Gastrocnemius medialis (tissue), 4 donors: ENCODE data around the gene SPEF2. TPM values are rescaled to one million over a fixed set of nuclear protein-coding genes. Genes with fewer than 3 reads are reported as not detected.

Source experiments
- ATAC-seq, 2 donors: fragments of 150-250 bp; one replicate each; pipeline ENCODE4 v1.9.1; 2016
- DNase-seq, 2 donors: peaks; one replicate each; pipeline ENCODE4 v3.0.0-alpha.2; 2019
- H3K27ac ChIP-seq, 4 donors: fragments of 200-600 bp; sonication (generic); 1 replicate in 1 of 4; 2 replicates in 3 of 4; pipeline ENCODE4 v1.5.1; 2016 to 2018; ENCODE audit warnings: mild to moderate bottlenecking in 2 of 4, moderate library complexity in 1 of 4
- H3K27me3 ChIP-seq, 3 donors: fragments of 200-600 bp; sonication (generic) in 2 of 3; 1 replicate in 1 of 3; 2 replicates in 2 of 3; pipeline versions ENCODE4 v1.5.1 to v1.6.0; 2016 to 2019; ENCODE audit warnings: mild to moderate bottlenecking in 1 of 3, moderate library complexity in 1 of 3
- H3K36me3 ChIP-seq, 2 donors: fragments of 200-600 bp; sonication (generic) in 1 of 2; one replicate each; pipeline ENCODE4 v1.5.1; 2017 to 2018
- H3K4me1 ChIP-seq, 2 donors: fragments of 200-600 bp; sonication (generic) in 1 of 2; one replicate each; pipeline ENCODE4 v1.5.1; 2016 to 2017; ENCODE audit warnings: mild to moderate bottlenecking in 2 of 2
- H3K4me3 ChIP-seq, 4 donors: fragments of 200-600 bp; sonication (generic) in 3 of 4; 1 replicate in 1 of 4; 2 replicates in 3 of 4; pipeline ENCODE4 v1.5.1; 2016 to 2019; ENCODE audit warnings: mild to moderate bottlenecking in 2 of 4
- H3K9me3 ChIP-seq, 3 donors: fragments of 200-600 bp; sonication (generic) in 2 of 3; 1 replicate in 1 of 3; 2 replicates in 2 of 3; pipeline ENCODE4 v1.5.1; 2016 to 2019
- POLR2A ChIP-seq, 2 donors: fragments of 450-650 bp; IDR thresholded peaks; one replicate each; pipeline ENCODE4 v1.6.1; 2017; ENCODE audit warnings: antibody characterized with exemption in 2 of 2, mild to moderate bottlenecking in 2 of 2, moderate library complexity in 2 of 2
- in situ Hi-C, 4 donors: fragments of 200-750 bp; cut with MboI; loops; one replicate each; pipeline versions ENCODE4 v1.15.0 to v1.8.0; 2017; ENCODE audit warnings: low sequenced_read_pairs in 4 of 4
- intact Hi-C: fragments of 100-400 bp; cut with DNase I; formaldehyde crosslinking; loops from one replicate; pipeline ENCODE4 v1.15.1; 2023; ENCODE audit warnings: low total_unique reads
- total RNA-seq, 4 donors: library from RNA; depleted of rRNA; stranded (reverse); fragments of >200 nt; gene quantifications; one replicate each; pipeline versions ENCODE4 v1.1.0 to v1.2.3, GENCODE V29; 2016
- TF ChIP-seq, protein P1 (sequence below), 5 experiments: fragments of 450-650 bp in 3 of 5; fragments of 200-600 bp in 2 of 5; sonication (generic) in 2 of 5; IDR thresholded peaks in 4 of 5; conservative IDR thresholded peaks in 1 of 5; 1 replicate in 4 of 5; 2 replicates in 1 of 5; pipeline ENCODE4 v1.5.1; 2016 to 2019; ENCODE audit warnings: antibody characterized with exemption in 5 of 5, mild to moderate bottlenecking in 3 of 5, moderate library complexity in 3 of 5

Gene SPEF2
- total RNA-seq, 4 donors from 2014 or later: 0.11 to 0.46 TPM; not detected in 2

DNA sequence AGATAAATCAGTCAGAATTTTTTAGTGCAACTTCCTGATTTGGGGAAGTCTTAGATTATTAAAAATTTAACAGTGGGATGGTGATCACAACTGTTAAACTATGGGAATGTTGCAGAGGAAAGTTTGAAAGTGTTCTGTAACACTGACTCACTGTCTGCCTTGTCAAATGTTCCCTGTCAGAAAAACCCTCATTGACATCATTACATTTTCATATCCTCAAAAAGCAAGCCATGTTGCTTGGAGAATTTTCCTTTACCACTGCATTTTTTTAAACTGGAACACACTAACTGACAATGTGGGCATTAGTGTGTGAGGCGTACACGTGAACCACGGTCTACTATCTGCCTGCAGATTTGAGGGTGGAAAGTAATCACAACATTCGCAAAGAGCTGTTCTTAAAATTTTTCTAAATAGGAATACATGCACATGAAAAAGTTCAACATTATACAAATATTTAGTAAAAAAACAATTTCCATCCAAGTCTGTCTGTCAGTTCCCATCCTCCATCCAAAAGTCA lies 210.5 kb downstream of the SPEF2 start:
- Histone ChIP-seq H3K4me1 (no peaks in the 10 kb centered on the region), H3K4me3 (no peak overlapping the region), H3K27me3 (no peaks in the 10 kb centered on the region), H3K36me3 (no peaks in the 10 kb centered on the region), H3K9me3 (no peaks in the 10 kb centered on the region), H3K27ac (no peak overlapping the region)
- TF ChIP-seq POLR2A (IDR thresholded peaks at IDR 0.05): no peak
- TF ChIP-seq, protein P1, sequence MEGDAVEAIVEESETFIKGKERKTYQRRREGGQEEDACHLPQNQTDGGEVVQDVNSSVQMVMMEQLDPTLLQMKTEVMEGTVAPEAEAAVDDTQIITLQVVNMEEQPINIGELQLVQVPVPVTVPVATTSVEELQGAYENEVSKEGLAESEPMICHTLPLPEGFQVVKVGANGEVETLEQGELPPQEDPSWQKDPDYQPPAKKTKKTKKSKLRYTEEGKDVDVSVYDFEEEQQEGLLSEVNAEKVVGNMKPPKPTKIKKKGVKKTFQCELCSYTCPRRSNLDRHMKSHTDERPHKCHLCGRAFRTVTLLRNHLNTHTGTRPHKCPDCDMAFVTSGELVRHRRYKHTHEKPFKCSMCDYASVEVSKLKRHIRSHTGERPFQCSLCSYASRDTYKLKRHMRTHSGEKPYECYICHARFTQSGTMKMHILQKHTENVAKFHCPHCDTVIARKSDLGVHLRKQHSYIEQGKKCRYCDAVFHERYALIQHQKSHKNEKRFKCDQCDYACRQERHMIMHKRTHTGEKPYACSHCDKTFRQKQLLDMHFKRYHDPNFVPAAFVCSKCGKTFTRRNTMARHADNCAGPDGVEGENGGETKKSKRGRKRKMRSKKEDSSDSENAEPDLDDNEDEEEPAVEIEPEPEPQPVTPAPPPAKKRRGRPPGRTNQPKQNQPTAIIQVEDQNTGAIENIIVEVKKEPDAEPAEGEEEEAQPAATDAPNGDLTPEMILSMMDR (IDR thresholded peaks at IDR 0.05 in 4 of 5, conservative IDR thresholded peaks at IDR 0.05 in 1 of 5): no peak
- DNase-seq (no peak), ATAC-seq (no peak)
- intact Hi-C loops: no loop called here
- in situ Hi-C loops: no loop called here

DNA sequence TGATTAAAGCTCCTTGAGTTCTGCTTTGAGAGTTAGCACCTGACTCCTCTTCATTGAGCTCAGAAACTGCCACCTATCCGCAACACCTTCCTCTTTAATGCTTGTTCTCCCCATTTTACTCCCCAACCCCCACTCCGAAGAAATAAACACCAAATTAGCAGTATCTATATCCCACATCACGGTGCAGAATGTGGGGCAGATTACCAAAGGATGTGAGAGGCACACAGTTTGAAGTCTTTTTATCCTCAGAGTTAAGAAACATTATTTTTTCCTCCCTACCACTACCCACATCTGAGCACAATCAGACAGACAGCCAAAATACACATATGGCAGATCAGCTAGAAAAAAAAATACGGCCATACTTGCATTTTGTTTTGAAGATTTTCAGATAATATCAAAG lies 212.9 kb downstream of the SPEF2 start:
- TF ChIP-seq, protein P1 (IDR thresholded peaks at IDR 0.05 in 4 of 5, conservative IDR thresholded peaks at IDR 0.05 in 1 of 5): no peak
- no peak for TF ChIP-seq POLR2A (IDR thresholded peaks at IDR 0.05)
- H3K36me3 ChIP-seq: no peaks in the 10 kb centered on the region
- no peaks in the 10 kb centered on the region for H3K4me1 ChIP-seq
- no peaks in the 10 kb centered on the region for H3K9me3 ChIP-seq
- in situ Hi-C loops: no loop called here
- no peak overlapping the region for H3K27ac ChIP-seq
- H3K27me3 ChIP-seq: no peaks in the 10 kb centered on the region
- H3K4me3 ChIP-seq: no peak overlapping the region
- intact Hi-C loops: no loop called here
- DNase-seq: no peak
- no peak for ATAC-seq

DNA sequence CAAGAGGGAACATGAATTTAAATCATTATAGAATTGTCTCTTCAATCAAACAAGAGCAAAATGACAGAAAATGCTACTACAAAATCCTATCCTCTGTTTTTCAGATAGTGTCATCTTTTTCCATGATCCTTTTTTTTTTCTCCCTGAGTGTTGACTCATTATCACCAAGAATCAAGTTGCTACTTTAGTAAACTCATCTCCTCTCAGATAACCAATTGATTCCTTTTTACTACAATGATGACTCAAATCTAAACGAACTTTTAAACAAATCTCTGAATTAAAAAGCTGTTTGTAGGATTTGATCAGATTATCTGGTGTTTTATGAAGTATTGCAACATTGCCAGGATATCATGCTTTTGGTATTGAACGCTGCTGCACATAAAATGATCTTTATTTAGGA lies 215.1 kb downstream of the SPEF2 start:
- H3K36me3 ChIP-seq: no peaks in the 10 kb centered on the region
- H3K27me3 ChIP-seq: no peaks in the 10 kb centered on the region
- intact Hi-C loops: no loop called here
- in situ Hi-C loops: no loop called here
- TF ChIP-seq POLR2A (IDR thresholded peaks at IDR 0.05): no peak
- TF ChIP-seq, protein P1 (IDR thresholded peaks at IDR 0.05 in 4 of 5, conservative IDR thresholded peaks at IDR 0.05 in 1 of 5): no peak
- no peaks in the 10 kb centered on the region for H3K4me1 ChIP-seq
- H3K9me3 ChIP-seq: no peaks in the 10 kb centered on the region
- H3K4me3 ChIP-seq: no peak overlapping the region
- DNase-seq (no peak), ATAC-seq (no peak)
- no peak overlapping the region for H3K27ac ChIP-seq

DNA sequence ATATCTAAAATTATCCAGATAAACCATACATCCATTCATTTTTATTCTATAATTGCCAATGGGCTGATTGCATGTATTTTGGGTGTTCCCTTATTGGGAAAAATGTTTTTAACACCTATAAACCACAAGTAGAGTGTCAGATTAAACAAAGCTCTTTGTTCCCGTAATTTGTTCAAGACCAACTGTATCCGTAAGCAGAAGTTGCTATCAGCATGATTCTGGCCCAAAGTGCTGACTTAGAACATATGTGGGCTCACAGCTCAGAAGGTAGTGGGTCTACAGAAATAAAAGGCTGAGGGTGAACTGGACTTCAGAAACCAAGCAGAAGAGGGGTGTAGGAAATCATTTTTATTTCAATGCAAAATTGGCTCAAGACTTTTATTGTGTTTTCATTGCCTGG lies 215.6 kb downstream of the SPEF2 start:
- in situ Hi-C loops (no loop called here), intact Hi-C loops (no loop called here)
- Histone ChIP-seq H3K27me3 (no peaks in the 10 kb centered on the region), H3K4me3 (no peak overlapping the region), H3K9me3 (no peaks in the 10 kb centered on the region), H3K36me3 (no peaks in the 10 kb centered on the region), H3K27ac (no peak overlapping the region), H3K4me1 (no peaks in the 10 kb centered on the region)
- no peak for ATAC-seq
- no peak for TF ChIP-seq POLR2A (IDR thresholded peaks at IDR 0.05)
- TF ChIP-seq, protein P1 (IDR thresholded peaks at IDR 0.05 in 4 of 5, conservative IDR thresholded peaks at IDR 0.05 in 1 of 5): no peak
- DNase-seq: no peak
